ENCODE results near the gene UBE2E2.

GRCh38 chr3:23589602-23590001, 386.5 kb downstream of the UBE2E2 start:
- no peak for TF ChIP-seq EP300 (IDR thresholded peaks at IDR 0.05)
- TF ChIP-seq, protein P1, sequence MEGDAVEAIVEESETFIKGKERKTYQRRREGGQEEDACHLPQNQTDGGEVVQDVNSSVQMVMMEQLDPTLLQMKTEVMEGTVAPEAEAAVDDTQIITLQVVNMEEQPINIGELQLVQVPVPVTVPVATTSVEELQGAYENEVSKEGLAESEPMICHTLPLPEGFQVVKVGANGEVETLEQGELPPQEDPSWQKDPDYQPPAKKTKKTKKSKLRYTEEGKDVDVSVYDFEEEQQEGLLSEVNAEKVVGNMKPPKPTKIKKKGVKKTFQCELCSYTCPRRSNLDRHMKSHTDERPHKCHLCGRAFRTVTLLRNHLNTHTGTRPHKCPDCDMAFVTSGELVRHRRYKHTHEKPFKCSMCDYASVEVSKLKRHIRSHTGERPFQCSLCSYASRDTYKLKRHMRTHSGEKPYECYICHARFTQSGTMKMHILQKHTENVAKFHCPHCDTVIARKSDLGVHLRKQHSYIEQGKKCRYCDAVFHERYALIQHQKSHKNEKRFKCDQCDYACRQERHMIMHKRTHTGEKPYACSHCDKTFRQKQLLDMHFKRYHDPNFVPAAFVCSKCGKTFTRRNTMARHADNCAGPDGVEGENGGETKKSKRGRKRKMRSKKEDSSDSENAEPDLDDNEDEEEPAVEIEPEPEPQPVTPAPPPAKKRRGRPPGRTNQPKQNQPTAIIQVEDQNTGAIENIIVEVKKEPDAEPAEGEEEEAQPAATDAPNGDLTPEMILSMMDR (IDR thresholded peaks at IDR 0.05), result no peak

All from ovary (tissue), 3 donors.